ENCODE results near the gene SMARCA5.
"Not testable (repeated sequence)": the region's sequence is repeated elsewhere in the genome, so short reads cannot be mapped to it uniquely, and the experiment has no call there.

Gene SMARCA5

GRCh38 chr4:143513314-143514168 lies at the start of gene SMARCA5:
Gene SMARCA5, plus strand, starts transcription at chr4:143513702. Its CDS starts 223 bp downstream, at chr4:143513925.
- peak; percentile 96 for DNase-seq

GRCh38 chr4:143473334-143474126 lies 40.0 kb upstream of the SMARCA5 start:
- DNase-seq, result no peak

- DNase-seq, result no peak
Observed at GRCh38 chr4:143477487-143477886, 36.0 kb upstream of the SMARCA5 start.

- no peak for DNase-seq
Observed at GRCh38 chr4:143481361-143481760, 32.1 kb upstream of the SMARCA5 start.

GRCh38 chr4:143482840-143483239 lies 30.7 kb upstream of the SMARCA5 start:
- DNase-seq, result peak; percentile 5

- DNase-seq, result no peak
Observed at GRCh38 chr4:143486314-143486713, 27.2 kb upstream of the SMARCA5 start.

- DNase-seq, result no peak
Observed at GRCh38 chr4:143488687-143489086, 24.8 kb upstream of the SMARCA5 start.

GRCh38 chr4:143489106-143489505 lies 24.4 kb upstream of the SMARCA5 start:
- no peak for DNase-seq

- no peak for DNase-seq
Observed at GRCh38 chr4:143498021-143498420, 15.5 kb upstream of the SMARCA5 start.

GRCh38 chr4:143502231-143502630 lies 11.3 kb upstream of the SMARCA5 start:
- no peak for DNase-seq

- no peak for DNase-seq
Observed at GRCh38 chr4:143506031-143506430, 7.5 kb upstream of the SMARCA5 start.

- DNase-seq, result no peak
Observed at GRCh38 chr4:143511906-143512305, 1.6 kb upstream of the SMARCA5 start.

GRCh38 chr4:143512978-143513313 lies 556 bp upstream of the SMARCA5 start:
- no peak for DNase-seq

GRCh38 chr4:143514169-143514495 lies 630 bp downstream of the SMARCA5 start:
- no peak for DNase-seq

GRCh38 chr4:143514497-143514896 lies 995 bp downstream of the SMARCA5 start:
- DNase-seq, result no peak

GRCh38 chr4:143514901-143515300 lies 1.4 kb downstream of the SMARCA5 start:
- DNase-seq, result no peak

- DNase-seq, result no peak
Observed at GRCh38 chr4:143515905-143516304, 2.4 kb downstream of the SMARCA5 start.

- DNase-seq, result no peak
Observed at GRCh38 chr4:143517764-143518163, 4.3 kb downstream of the SMARCA5 start.

- DNase-seq, result no peak
Observed at GRCh38 chr4:143524211-143524610, 10.7 kb downstream of the SMARCA5 start.

GRCh38 chr4:143528046-143528445 lies 14.5 kb downstream of the SMARCA5 start:
- DNase-seq, result not testable (repeated sequence)

- DNase-seq, result no peak
Observed at GRCh38 chr4:143531380-143531779, 17.9 kb downstream of the SMARCA5 start.

GRCh38 chr4:143531788-143532491 lies 18.4 kb downstream of the SMARCA5 start:
- no peak for DNase-seq

GRCh38 chr4:143538979-143539669 lies 25.6 kb downstream of the SMARCA5 start:
- DNase-seq, result no peak
